GM19099 (cell line): ENCODE data around the gene SLC6A1.

Experiments used
- POLR2A ChIP-seq: IDR thresholded peaks from 3 replicates; pipeline ENCODE4 v1.6.1; 2011; ENCODE audit warnings: low read depth; ENCODE audit not compliant: insufficient read length; ENCODE audit errors: extremely low read depth

SLC6A1 gene

GRCh38 chr3:10996345-10997013 is 3.9 kb downstream of the SLC6A1 start:
- TF ChIP-seq POLR2A = no peak

DNA sequence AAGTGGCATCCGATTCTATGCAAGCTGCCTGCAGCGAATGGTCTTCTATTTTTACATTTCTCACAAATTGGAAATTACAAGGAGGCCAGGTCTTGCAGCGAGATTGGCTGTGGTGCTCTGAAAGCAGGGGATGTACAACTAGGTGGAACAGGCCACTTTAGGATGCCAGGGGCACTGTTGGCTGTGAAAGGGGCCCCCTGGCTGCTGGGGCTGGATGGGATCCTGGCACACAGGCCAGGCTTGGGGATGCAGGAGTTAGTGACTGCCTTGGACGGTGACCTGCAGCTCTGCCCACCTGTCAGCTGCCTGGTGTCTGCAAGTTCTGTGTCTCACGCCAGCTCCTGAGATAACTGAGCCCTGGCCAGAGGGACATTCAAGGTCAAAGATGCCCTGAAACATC is 4.6 kb downstream of the SLC6A1 start:
- TF ChIP-seq POLR2A = no peak

DNA sequence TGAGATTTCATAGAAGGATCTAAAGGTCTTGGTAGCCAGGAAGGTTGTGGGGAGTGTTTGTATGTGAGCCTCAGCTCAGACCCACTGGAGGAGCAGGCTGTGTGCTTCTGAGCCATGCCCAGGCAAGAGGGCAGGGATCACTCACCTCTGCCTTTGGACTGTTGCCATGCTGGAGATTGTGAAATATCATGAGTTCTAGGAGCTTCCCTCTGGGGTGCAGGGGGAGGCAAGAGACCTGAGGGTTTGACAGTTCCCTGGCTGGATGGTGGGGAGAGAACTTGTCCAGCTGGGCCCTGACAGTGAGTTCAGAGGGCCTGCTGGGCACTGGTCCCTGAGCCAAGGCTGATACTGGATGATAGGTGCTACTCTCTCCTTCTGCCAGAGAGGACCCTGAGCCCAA is 6.0 kb downstream of the SLC6A1 start:
- no peak for TF ChIP-seq POLR2A

DNA sequence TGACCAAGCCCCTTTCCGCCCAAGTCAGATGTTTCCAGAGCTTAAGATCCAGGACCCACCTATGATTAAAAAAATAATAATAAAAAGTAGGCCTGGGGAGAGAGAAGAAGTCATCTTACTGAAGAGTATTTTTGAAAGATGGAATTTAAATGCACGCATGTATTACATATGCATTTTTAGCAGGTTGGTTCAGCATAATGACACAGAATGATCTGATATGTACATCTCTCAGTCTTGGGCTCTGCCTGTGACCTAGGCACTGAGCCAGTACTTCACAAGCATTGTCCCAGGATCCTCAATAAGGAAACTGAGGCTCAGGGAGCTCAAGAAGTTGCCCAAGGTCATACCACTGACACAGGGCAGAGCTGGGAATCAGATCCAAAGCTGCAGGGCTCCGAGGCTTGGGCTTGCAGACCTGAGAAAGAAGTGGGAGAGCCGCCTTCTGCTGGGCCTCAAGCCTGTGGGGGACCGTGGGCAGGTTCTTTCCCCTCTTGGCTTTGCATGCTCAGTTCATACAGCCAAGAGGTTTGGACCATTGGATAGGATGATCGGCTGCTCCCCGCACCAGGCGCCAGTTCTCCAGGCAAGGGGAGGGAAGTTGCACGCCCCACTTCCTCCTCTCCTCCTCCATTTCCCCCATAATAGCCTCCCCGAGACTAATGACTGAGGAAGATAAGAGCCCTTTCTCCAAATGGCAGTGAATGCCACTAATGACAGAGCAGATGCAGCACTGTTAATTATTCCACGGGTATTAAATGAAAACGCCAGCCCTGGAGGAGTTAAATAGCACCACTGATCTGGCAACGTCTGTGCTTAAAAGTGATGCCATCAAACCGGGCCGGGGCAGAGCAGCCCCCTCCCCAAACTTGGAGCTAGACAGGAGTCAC is 6.9 kb downstream of the SLC6A1 start:
- no peak for TF ChIP-seq POLR2A

DNA sequence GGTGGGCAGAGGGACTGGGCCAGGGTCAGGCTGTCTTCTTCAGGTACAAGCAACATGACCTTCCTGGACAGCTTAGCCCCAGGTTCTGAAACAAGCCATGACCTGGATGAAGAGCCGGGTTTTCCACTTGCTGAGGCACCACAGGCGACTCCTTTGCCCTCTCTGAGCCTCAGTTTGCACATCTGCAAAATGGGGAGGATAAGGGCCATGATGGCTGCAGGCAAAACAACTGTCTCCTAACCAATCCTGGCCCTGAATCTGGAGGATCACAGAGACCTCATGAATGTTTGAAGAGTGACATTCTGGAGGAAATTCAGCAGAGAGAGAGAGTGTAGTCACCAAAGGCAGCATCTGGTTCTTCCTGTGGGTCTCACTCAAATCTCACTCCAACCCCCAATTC is 8.0 kb downstream of the SLC6A1 start:
- no peak for TF ChIP-seq POLR2A

DNA sequence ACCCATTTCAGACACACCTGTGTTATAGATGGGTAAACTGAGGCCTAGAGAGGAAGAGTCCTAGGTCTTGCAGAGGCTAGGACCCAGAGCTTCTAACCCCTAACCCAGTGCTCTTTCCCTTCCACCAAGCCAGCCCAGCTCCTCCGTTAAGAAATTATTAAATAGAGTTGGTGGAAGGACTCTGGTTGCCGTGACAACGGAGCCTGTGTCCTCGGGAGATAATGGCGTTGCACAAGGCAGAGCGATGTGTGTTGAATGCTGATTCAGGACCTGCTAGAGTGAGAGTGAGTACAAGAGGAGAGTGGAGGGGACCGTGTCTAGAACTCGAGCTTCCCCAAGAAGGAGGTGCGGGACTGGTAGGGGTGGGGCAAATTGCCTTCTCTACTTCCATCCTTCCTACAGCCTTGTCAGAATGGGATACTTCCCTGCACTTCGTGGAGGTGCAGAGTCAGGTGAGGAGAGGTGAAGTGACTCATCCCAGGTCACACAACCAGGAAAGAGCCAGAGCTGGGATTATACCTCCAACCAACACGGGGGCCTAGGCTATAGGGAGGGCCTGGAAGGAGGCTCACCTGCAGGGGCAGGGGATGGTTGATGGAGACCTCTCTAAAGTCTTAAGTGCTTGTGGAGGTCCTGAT is 8.6 kb downstream of the SLC6A1 start:
- TF ChIP-seq POLR2A = no peak

- TF ChIP-seq POLR2A = no peak
Measured at GRCh38 chr3:11001658-11002021, 9.1 kb downstream of the SLC6A1 start.

GRCh38 chr3:11002371-11002807 is 9.8 kb downstream of the SLC6A1 start:
- no peak for TF ChIP-seq POLR2A

GRCh38 chr3:11004563-11004962 is 12.0 kb downstream of the SLC6A1 start:
- TF ChIP-seq POLR2A = no peak

GRCh38 chr3:11005686-11006256 is 13.2 kb downstream of the SLC6A1 start:
- no peak for TF ChIP-seq POLR2A

DNA sequence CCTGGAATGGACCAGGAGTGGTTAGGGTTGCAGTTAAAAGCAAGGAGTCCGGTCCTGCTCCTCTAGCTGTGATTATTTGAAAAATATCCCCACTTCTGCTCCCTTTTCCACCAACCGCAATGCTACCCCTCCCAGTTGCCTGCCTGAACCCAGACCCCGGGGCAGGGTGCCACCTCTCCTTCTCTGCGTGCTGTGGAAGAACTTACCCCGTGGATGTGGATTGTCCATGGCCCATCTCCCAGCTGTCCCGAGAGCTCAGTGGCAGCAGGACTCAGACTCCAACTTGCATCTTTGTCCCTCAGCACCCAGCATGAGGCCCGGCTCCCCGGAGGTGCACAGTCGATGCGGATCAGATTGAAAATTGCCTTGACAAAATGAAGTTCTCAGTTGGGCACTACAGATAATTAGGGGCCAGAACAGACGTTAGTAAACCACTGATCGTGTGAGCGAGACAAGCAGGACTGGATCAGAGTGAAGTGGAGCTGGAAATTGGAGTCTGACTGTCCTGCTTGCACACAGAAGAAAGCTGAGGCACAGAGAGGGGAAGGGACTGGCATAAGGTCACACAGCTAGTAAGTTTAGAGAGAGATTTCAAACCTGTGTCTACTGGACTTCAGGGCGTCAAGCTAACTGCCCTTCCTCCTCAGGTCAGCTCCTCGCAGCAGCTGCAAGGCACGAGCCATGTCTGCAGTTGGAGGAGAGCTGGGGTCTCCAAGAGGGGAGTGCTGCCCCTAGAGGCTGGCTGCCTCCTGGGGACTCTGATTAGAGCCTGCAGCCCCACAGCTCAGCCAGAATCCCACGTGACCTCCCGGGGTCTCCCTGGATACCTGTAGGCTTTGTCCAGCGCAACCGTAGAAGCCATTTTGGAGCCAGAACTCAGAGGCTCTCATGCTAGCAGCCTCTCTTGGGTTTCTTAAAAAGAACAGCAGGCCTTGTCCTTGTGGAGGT is 14.7 kb downstream of the SLC6A1 start:
- no peak for TF ChIP-seq POLR2A

GRCh38 chr3:11009898-11010297 is 17.4 kb downstream of the SLC6A1 start:
- TF ChIP-seq POLR2A = no peak

DNA sequence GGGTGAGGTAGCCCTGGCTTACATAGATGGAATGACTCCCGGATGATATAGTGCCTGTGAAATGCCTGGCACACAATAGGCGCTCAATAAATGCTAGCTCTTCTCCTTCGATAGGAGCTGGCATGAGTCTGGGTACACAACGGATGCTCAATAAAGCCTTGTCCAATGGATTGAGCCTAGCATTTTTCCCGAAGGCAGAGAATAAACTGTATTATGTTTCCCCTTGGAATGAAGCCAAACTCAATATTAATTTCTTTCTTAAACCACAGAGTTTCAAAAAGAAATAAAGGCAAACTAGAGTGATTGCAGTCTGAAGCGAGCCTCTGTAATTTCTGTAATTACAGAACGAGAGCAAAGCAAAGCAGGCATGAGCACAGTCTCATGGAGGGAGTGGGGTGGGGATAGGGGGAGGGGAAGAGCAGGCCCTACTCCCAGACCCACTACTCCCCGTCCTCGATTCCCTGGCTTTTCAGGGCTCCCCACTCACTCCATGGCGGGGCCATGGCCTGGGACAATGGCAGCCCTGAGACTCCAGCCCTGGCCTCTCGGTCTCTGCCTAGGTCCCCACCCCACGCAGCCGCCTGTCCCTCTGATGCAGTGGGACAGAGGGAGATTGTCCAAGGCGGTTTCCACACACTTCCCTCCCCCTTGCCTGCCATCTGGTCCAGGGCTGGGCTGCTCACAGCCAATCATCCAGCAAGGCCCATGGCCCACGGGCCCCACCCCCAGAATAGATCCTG is 18.0 kb downstream of the SLC6A1 start:
- TF ChIP-seq POLR2A = no peak

DNA sequence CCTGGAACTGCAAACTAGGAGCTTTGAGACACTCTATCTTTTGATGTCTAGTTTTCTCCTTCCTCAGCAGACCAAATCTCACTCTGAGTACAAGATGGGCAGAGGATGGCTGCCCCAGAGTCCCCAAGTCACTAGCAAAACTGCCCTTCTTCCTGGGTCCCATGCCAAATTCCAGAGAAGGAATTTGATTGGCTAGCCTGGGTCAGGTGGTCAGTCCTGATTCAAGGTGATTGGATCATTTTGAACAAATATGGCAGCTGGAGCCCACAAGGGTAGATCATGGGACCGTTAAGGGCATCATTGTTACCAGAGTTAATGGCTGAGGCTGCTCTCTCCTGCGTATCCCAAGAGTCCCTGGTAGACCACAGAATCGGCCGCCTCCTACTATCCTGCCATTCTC is 21.7 kb downstream of the SLC6A1 start:
- no peak for TF ChIP-seq POLR2A
